Heart left ventricle (tissue), 13 donors: Measurements from ENCODE around the gene LRRC41.
"Not testable (repeated sequence)": the region's sequence is repeated elsewhere in the genome, so short reads cannot be mapped to it uniquely, and the experiment has no call there.

ENCODE experiments used
- CTCF ChIP-seq, 12 donors: fragments of 200-600 bp; sonication (generic) in 4 of 12; IDR thresholded peaks; one replicate each; pipeline versions ENCODE4 v1.5.0 to v1.8.0; 2018 to 2022; ENCODE audit warnings: antibody characterized with exemption in 12 of 12, mild to moderate bottlenecking in 5 of 12
- POLR2A ChIP-seq, 2 donors: fragments of 450-650 bp; IDR thresholded peaks; one replicate each; pipeline ENCODE4 v1.6.1; 2017; ENCODE audit warnings: antibody characterized with exemption in 2 of 2, mild to moderate bottlenecking in 2 of 2, moderate library complexity in 2 of 2
- donor health status: ischemic (EF 13 %, LVEDD 7.1; RV severe dilation, severe dysfunction).
- donor health status: DM: no; HTN: yes; CAD: no.
- donor health status: DM: no; HTN: no; CAD: no.
- donor health status: ischemic (EF 25% LVEDD 6.9; RV normal size, moderate dysfunction).
- donor health status: ischemic (EF 25% LVEDD 5.7; RV mildly dilated, moderate dysfunction).
- donor health status: ischemic (EF 35%, LVEDD 5.7; RV mildly dilated, moderate dysfunction).
- donor health status: nonischemic (EF 11% LVEDD 7.7; RV severe dilation, severe dysfunction).
- donor health status: DM: yes; HTN: yes; CAD: no.
- donor health status: PGD.
- donor health status: ischemic (EF 29% LVEDD 5.4; RV normal size, mild dysfunction).
- donor health status: nonischemic (EF 23%, LVEDD 6.1; RV moderate dilation, normal function).

GRCh38 chr1:46238865-46239264 is 64.6 kb downstream of the LRRC41 start:
- not testable (repeated sequence) for TF ChIP-seq CTCF, POLR2A (IDR thresholded peaks at IDR 0.05)
